Lower lobe of right lung (tissue), 2 donors: ENCODE measurements around the gene ADH1B. TPM values are rescaled to one million over a fixed set of nuclear protein-coding genes. Genes with fewer than 3 reads are reported as not detected.
"Not testable (repeated sequence)": the region's sequence is repeated elsewhere in the genome, so short reads cannot be mapped to it uniquely, and the experiment has no call there.

Experiments
- ATAC-seq, 2 donors: fragments of 200-7000 bp; cut with Tn5 transposase; one replicate each; pipeline ENCODE4 v1.9.1; 2020 to 2022; ENCODE audit warnings: mild to moderate bottlenecking in 2 of 2, moderate library complexity in 2 of 2
- DNase-seq: peaks from one replicate; pipeline ENCODE4 v3.0.0-alpha.2; 2020
- H3K27ac ChIP-seq: fragments of 200-600 bp; one replicate; pipeline ENCODE4 v1.8.0; 2022
- H3K27me3 ChIP-seq: fragments of 200-600 bp; one replicate; pipeline ENCODE4 v1.8.0; 2022; ENCODE audit warnings: low read depth
- H3K36me3 ChIP-seq: fragments of 200-600 bp; one replicate; pipeline ENCODE4 v1.8.0; 2022; ENCODE audit warnings: mild to moderate bottlenecking
- H3K4me1 ChIP-seq: fragments of 200-600 bp; one replicate; pipeline ENCODE4 v1.8.0; 2022
- H3K4me3 ChIP-seq: fragments of 200-600 bp; one replicate; pipeline ENCODE4 v1.8.0; 2022; ENCODE audit warnings: mild to moderate bottlenecking
- H3K9me3 ChIP-seq: fragments of 200-600 bp; one replicate; pipeline ENCODE4 v1.8.0; 2022
- CTCF ChIP-seq: fragments of 200-600 bp; IDR thresholded peaks from one replicate; pipeline ENCODE4 v1.8.0; 2022; ENCODE audit warnings: antibody characterized with exemption, mild to moderate bottlenecking
- intact Hi-C: fragments of 100-400 bp; cut with DNase I; formaldehyde crosslinking; loops from one replicate; pipeline ENCODE4 v1.11.0; 2022
- total RNA-seq: library from RNA; stranded (reverse); fragmentation: NEBNext Ultra II Directional; extraction: Animal tissue kit (Norgen Biotek cat#: 25700); gene quantifications from one replicate; pipeline ENCODE4 v1.2.1, GENCODE V29; 2021
- donor health status: DM: no; HTN: yes; CAD: no; lungs with severe emphysema.

ADH1B gene
- total RNA-seq, 1 donor from 2014 or later = 644 TPM

GRCh38 chr4:99361268-99361898 is 40.2 kb upstream of the ADH1B start:
- intact Hi-C loops = no loop called here
- no peak for DNase-seq
- no peak for ATAC-seq
- Histone ChIP-seq H3K4me3 (no peak overlapping the region), H3K27me3 (no peaks in the 10 kb centered on the region), H3K36me3 (no peaks in the 10 kb centered on the region), H3K9me3 (peaks cover 3% of the 10 kb centered on the region), H3K4me1 (no peaks in the 10 kb centered on the region), H3K27ac (no peak overlapping the region)
- TF ChIP-seq CTCF = no peak

- H3K4me1 ChIP-seq = no peaks in the 10 kb centered on the region
- H3K4me3 ChIP-seq = no peak overlapping the region
- no peak for TF ChIP-seq CTCF
- no peak overlapping the region for H3K27ac ChIP-seq
- DNase-seq (no peak), ATAC-seq (no peak)
- no peaks in the 10 kb centered on the region for H3K9me3 ChIP-seq
- no peaks in the 10 kb centered on the region for H3K27me3 ChIP-seq
- intact Hi-C loops = no loop called here
- no peaks in the 10 kb centered on the region for H3K36me3 ChIP-seq
Observed at GRCh38 chr4:99359480-99360204, 38.4 kb upstream of the ADH1B start.

GRCh38 chr4:99357948-99358347 is 36.7 kb upstream of the ADH1B start:
- no peak for TF ChIP-seq CTCF
- intact Hi-C loops = no loop called here
- no peak overlapping the region for H3K4me3 ChIP-seq
- DNase-seq (no peak), ATAC-seq (no peak)
- no peaks in the 10 kb centered on the region for H3K9me3 ChIP-seq
- no peaks in the 10 kb centered on the region for H3K27me3 ChIP-seq
- H3K36me3 ChIP-seq = no peaks in the 10 kb centered on the region
- no peaks in the 10 kb centered on the region for H3K4me1 ChIP-seq
- no peak overlapping the region for H3K27ac ChIP-seq

- H3K4me1 ChIP-seq = no peaks in the 10 kb centered on the region
- no peak overlapping the region for H3K4me3 ChIP-seq
- no peak for ATAC-seq
- intact Hi-C loops = no loop called here
- TF ChIP-seq CTCF = no peak
- no peak overlapping the region for H3K27ac ChIP-seq
- H3K9me3 ChIP-seq = no peaks in the 10 kb centered on the region
- H3K27me3 ChIP-seq = no peaks in the 10 kb centered on the region
- no peak for DNase-seq
- H3K36me3 ChIP-seq = no peaks in the 10 kb centered on the region
Observed at GRCh38 chr4:99356992-99357391, 35.8 kb upstream of the ADH1B start.

- H3K27me3 ChIP-seq, H3K4me3 ChIP-seq, H3K9me3 ChIP-seq, ATAC-seq, DNase-seq, intact Hi-C loops, H3K4me1 ChIP-seq, H3K36me3 ChIP-seq, H3K27ac ChIP-seq: not testable (repeated sequence)
Observed at GRCh38 chr4:99356149-99356548, 34.9 kb upstream of the ADH1B start.
